Adrenal gland (tissue), 5 donors: ENCODE measurements around the gene MCTP2.

Source experiments
- CTCF ChIP-seq, 6 experiments: fragments of 450-650 bp in 4 of 6; fragments of 200-600 bp in 2 of 6; sonication (generic) in 1 of 6; IDR thresholded peaks; 1 replicate in 5 of 6; 2 replicates in 1 of 6; pipeline versions ENCODE4 v1.5.1 to v1.8.0; 2016 to 2021; ENCODE audit warnings: antibody characterized with exemption in 6 of 6, mild to moderate bottlenecking in 2 of 6, moderate library complexity in 1 of 6
- POLR2A ChIP-seq, 2 donors: fragments of 450-650 bp; IDR thresholded peaks; one replicate each; pipeline ENCODE4 v1.6.1; 2017; ENCODE audit warnings: antibody characterized with exemption in 2 of 2, mild to moderate bottlenecking in 2 of 2, moderate library complexity in 1 of 2
- donor health status: DM: no; HTN: no; CAD: no.

- TF ChIP-seq CTCF (IDR thresholded peaks at IDR 0.05) (no peak), POLR2A (IDR thresholded peaks at IDR 0.05) (no peak)
These were observed 46.1 kb downstream of the MCTP2 start for GRCh38 chr15:94277485-94277884.
